DOHH2 (cell line): Measurements from ENCODE around the gene CERK.

Experiments used
- H3F3A ChIP-seq: fragments of 200-600 bp; sonication (generic), shearing (Covaris generic); 2 replicates; pipeline ENCODE4 v1.6.0; 2016; ENCODE audit warnings: antibody characterized with exemption, mild to moderate bottlenecking; ENCODE audit not compliant: control insufficient read depth, insufficient read depth
- H3K27ac ChIP-seq: fragments of 200-600 bp; sonication (generic); 2 replicates; pipeline ENCODE4 v1.5.1; 2014; ENCODE audit warnings: low read depth, mild to moderate bottlenecking, low read length, moderate library complexity
- H3K27me3 ChIP-seq: fragments of 200-600 bp; sonication (generic); 2 replicates; pipeline ENCODE4 v1.6.1; 2014; ENCODE audit warnings: mild to moderate bottlenecking, low read length, mixed read lengths; ENCODE audit not compliant: control insufficient read depth
- H3K36me3 ChIP-seq: fragments of 200-600 bp; sonication (generic); 2 replicates; pipeline ENCODE4 v1.6.1; 2014; ENCODE audit warnings: mild to moderate bottlenecking, low read length, moderate library complexity, mixed read lengths; ENCODE audit not compliant: control insufficient read depth
- H3K4me1 ChIP-seq: fragments of 200-600 bp; sonication (generic); 2 replicates; pipeline ENCODE4 v1.6.1; 2014; ENCODE audit warnings: mild to moderate bottlenecking, low read length, mixed read lengths; ENCODE audit not compliant: control insufficient read depth
- H3K4me2 ChIP-seq: fragments of 200-600 bp; sonication (generic); 2 replicates; pipeline ENCODE4 v1.6.0; 2014; ENCODE audit warnings: mild to moderate bottlenecking, low read length, moderate library complexity
- H3K4me3 ChIP-seq: fragments of 200-600 bp; sonication (generic); 2 replicates; pipeline ENCODE4 v1.5.1; 2014; ENCODE audit warnings: mild to moderate bottlenecking, low read length, mixed read lengths
- H3K79me2 ChIP-seq: fragments of 200-600 bp; sonication (generic); 2 replicates; pipeline ENCODE4 v1.6.1; 2014; ENCODE audit warnings: mild to moderate bottlenecking, low read length, mixed read lengths; ENCODE audit not compliant: control insufficient read depth
- H3K9me2 ChIP-seq: fragments of 200-600 bp; sonication (generic); replicated peaks from 2 replicates; pipeline ENCODE4 v1.6.1; 2014; ENCODE audit warnings: mild to moderate bottlenecking, low read length, mixed read lengths; ENCODE audit not compliant: control insufficient read depth
- H3K9me3 ChIP-seq: fragments of 200-600 bp; sonication (generic); 2 replicates; pipeline ENCODE4 v1.6.1; 2014; ENCODE audit warnings: antibody characterized with exemption, low read length, mixed read lengths; ENCODE audit not compliant: control insufficient read depth, insufficient read depth
- H4K20me1 ChIP-seq: fragments of 200-600 bp; sonication (generic); 2 replicates; pipeline ENCODE4 v1.6.0; 2014; ENCODE audit warnings: low read depth, mild to moderate bottlenecking, antibody characterized with exemption, low read length, moderate library complexity; ENCODE audit not compliant: control insufficient read depth, insufficient read depth
- EZH2phosphoT487 ChIP-seq: fragments of 200-600 bp; sonication (generic); IDR thresholded peaks from 2 replicates; pipeline ENCODE4 v1.6.1; 2017; ENCODE audit warnings: borderline replicate concordance, mild to moderate bottlenecking, antibody characterized with exemption, low read length, moderate library complexity, mixed read lengths
- TF ChIP-seq, protein P1 (sequence below): fragments of 200-600 bp; sonication (generic); IDR thresholded peaks from one replicate; pipeline ENCODE4 v1.5.1; 2014; ENCODE audit warnings: antibody characterized with exemption, mild to moderate bottlenecking, low read depth, low read length; ENCODE audit not compliant: poor library complexity, severe bottlenecking

The CERK gene

DNA sequence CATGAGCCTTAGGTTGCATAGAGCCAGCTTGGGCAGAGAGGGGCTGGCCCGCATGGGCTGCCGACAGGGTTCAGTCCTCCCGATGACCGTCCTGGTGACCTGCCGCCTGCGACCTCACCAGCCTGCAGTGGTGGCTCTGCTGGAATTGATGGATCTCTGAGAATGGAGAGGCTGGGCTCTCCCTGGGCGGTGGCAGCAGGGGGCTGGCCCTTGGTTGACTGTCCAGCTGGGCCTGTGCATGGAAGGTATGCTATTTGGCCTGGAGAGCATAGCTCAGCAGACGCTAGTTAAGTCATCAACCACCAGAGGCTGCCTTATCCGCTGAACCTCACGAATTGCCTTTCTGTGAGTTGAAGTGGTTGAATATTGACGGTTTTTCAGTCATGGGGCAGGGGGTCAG lies 98.2 kb downstream of the CERK start:
- Histone ChIP-seq H3F3A (no peaks in the 10 kb centered on the region), H4K20me1 (no peaks in the 10 kb centered on the region; the same call in 1 of the 2 replicates), H3K36me3 (no peaks in the 10 kb centered on the region), H3K4me1 (no peaks in the 10 kb centered on the region), H3K9me2 (no peaks in the 10 kb centered on the region), H3K4me3 (no peak overlapping the region), H3K27ac (no peak overlapping the region), H3K79me2 (no peaks in the 10 kb centered on the region; the same call in 1 of the 2 replicates), H3K4me2 (no peak overlapping the region), H3K9me3 (no peaks in the 10 kb centered on the region), H3K27me3 (no peaks in the 10 kb centered on the region)
- TF ChIP-seq, protein P1, sequence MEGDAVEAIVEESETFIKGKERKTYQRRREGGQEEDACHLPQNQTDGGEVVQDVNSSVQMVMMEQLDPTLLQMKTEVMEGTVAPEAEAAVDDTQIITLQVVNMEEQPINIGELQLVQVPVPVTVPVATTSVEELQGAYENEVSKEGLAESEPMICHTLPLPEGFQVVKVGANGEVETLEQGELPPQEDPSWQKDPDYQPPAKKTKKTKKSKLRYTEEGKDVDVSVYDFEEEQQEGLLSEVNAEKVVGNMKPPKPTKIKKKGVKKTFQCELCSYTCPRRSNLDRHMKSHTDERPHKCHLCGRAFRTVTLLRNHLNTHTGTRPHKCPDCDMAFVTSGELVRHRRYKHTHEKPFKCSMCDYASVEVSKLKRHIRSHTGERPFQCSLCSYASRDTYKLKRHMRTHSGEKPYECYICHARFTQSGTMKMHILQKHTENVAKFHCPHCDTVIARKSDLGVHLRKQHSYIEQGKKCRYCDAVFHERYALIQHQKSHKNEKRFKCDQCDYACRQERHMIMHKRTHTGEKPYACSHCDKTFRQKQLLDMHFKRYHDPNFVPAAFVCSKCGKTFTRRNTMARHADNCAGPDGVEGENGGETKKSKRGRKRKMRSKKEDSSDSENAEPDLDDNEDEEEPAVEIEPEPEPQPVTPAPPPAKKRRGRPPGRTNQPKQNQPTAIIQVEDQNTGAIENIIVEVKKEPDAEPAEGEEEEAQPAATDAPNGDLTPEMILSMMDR: no peak
- no peak for TF ChIP-seq EZH2phosphoT487

DNA sequence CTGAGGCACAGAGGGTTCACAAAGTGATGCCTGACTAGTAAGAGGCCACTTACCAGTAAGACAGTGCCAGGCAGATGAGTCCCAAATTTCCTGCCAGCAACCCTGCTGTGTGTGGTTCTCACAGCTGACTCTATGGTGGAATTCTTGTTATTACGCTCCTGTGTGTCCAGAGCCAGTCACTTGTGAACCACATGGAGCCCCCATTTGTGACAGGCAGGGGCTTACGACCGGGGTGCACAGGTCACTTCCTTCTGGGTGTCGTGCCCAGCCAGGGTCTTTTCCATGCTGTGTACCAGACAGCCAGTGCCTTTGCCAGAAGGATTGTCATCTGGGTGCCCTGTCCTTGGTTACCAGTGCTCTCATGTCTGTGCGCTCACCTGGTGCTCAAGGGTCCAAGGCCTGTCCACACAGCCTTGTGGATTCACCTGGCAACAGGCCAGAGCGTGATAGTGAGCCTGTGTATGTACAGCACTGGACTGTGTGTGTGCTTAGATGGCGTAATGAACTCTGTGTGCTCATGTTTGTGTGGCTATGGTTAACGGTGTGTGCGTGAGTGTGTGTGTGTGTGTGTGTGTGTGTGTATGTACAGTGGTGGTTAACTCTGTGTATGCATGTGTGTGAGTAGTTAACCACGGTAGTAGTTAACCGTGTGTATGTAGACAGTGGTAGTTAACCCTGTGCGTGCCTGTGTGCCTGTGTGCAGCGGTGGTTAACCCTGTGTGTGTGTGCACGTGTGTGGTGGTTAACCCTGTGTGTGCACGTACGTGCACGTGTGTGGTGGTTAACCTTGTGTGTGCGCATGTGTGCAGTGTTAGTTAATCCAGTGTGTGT lies 99.2 kb downstream of the CERK start:
- no peaks in the 10 kb centered on the region for H3K79me2 ChIP-seq
- H4K20me1 ChIP-seq: no peaks in the 10 kb centered on the region; the same call in 1 of the 2 replicates
- H3K4me2 ChIP-seq: no peak overlapping the region
- H3K36me3 ChIP-seq: no peaks in the 10 kb centered on the region
- no peaks in the 10 kb centered on the region for H3F3A ChIP-seq
- TF ChIP-seq, protein P1: no peak
- TF ChIP-seq EZH2phosphoT487: no peak
- H3K4me1 ChIP-seq: no peaks in the 10 kb centered on the region
- H3K27me3 ChIP-seq: no peaks in the 10 kb centered on the region
- no peaks in the 10 kb centered on the region for H3K9me2 ChIP-seq
- no peak overlapping the region for H3K27ac ChIP-seq
- no peaks in the 10 kb centered on the region for H3K9me3 ChIP-seq
- H3K4me3 ChIP-seq: no peak overlapping the region

DNA sequence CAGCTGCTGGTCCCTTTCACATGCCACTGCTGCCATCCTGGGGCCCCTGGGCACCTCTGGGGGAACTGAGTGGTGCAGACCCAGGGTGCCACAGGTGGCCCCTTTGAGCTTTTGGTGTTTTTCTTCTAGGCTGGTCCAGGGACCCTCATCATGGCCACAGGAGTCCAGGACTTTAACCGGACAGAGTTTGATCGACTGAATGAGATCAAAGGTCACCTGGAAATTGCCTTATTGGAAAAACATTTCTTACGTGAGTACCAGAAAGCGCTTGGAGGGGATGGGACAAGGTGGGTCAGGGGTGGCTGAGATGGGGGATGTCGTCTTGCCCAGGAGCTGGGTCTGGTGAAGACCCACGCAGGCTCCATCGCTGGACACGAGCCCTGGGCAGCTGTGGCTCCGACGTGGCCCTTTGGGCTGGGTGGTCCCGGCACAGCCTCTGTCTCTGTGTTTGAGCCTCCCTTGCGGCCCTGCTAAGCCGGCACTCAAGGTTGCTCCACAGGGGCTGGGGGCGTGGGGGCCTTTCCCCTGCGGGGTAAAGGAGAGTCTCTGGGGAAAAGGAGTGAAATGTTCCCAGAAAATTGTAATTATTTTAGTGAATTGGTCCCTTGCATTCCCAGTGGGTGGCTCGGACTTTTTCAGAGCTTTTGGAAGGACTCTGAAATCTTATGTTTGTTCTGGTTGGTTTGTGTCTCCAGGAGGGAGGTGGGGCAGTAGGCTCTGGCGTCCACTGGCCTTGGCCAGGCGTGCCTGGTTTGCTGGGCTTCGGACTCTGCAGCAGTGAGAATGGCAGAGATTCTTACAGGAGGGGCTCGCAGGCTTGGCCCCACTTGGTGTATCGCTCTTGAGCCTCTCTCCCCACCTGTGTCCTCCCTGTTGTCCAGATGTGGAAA lies 100.1 kb downstream of the CERK start:
- no peaks in the 10 kb centered on the region for H3K4me1 ChIP-seq
- no peaks in the 10 kb centered on the region for H3K9me3 ChIP-seq
- no peaks in the 10 kb centered on the region for H3K27me3 ChIP-seq
- TF ChIP-seq EZH2phosphoT487: no peak
- TF ChIP-seq, protein P1: no peak
- H3K4me3 ChIP-seq: no peak overlapping the region
- no peaks in the 10 kb centered on the region for H3K9me2 ChIP-seq
- no peak overlapping the region for H3K4me2 ChIP-seq
- no peaks in the 10 kb centered on the region for H3K36me3 ChIP-seq
- no peak overlapping the region for H3K27ac ChIP-seq
- H3K79me2 ChIP-seq: no peaks in the 10 kb centered on the region
- no peaks in the 10 kb centered on the region for H3F3A ChIP-seq
- no peaks in the 10 kb centered on the region; the same call in 1 of the 2 replicates for H4K20me1 ChIP-seq
